ENCODE data around the gene TUBA1B. TPM values are rescaled to one million over a fixed set of nuclear protein-coding genes. Genes with fewer than 3 reads are reported as not detected.
"Not testable (repeated sequence)": the region's sequence is repeated elsewhere in the genome, so short reads cannot be mapped to it uniquely, and the experiment has no call there.

The TUBA1B gene
- total and polyA plus RNA-seq, 2 of the 13 experiments (the other 11 are each of a cell fraction or from before 2014, with no cell fraction given): 1,275 to 1,353 TPM

DNA sequence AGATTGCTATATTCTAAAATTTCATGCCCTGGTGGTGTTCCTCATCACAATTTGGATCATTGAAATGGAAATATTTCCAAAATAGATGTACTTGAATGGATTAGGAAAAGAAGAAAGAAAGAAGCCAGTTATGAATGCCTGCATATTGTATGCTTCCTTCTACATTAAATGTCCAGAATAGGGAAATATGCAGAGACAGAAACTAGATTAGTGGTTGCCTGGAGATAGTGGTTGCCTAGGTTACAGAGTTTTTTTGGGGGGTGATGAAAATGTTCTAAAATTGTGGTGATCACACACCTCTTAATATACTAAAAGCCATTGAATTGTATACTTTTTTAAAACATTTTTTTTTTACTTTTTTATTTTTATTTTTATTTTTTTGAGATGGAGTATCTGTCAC lies 39.7 kb upstream of the TUBA1B start (continued):
- no peak for TF ChIP-seq ZNF672 (CRISPR knock-in tag; IDR thresholded peaks at IDR 0.05)
- no peak for TF ChIP-seq HES4 (CRISPR knock-in tag; IDR thresholded peaks at IDR 0.05; ENCODE audit: borderline replicate concordance)
- TF ChIP-seq CHCHD3 (CRISPR knock-in tag; IDR thresholded peaks at IDR 0.05): no peak
- no peak for TF ChIP-seq ZNF263 (CRISPR knock-in tag; IDR thresholded peaks at IDR 0.05)
- no peak for TF ChIP-seq BCL6 (CRISPR knock-in tag; IDR thresholded peaks at IDR 0.05)
- no peak for TF ChIP-seq ZNF343 (CRISPR knock-in tag; IDR thresholded peaks at IDR 0.05)
- no peak for TF ChIP-seq CBX5 (CRISPR knock-in tag; IDR thresholded peaks at IDR 0.05; ENCODE audit: borderline replicate concordance)
- TF ChIP-seq RFXAP (CRISPR knock-in tag; IDR thresholded peaks at IDR 0.05; ENCODE audit: borderline replicate concordance): no peak

DNA sequence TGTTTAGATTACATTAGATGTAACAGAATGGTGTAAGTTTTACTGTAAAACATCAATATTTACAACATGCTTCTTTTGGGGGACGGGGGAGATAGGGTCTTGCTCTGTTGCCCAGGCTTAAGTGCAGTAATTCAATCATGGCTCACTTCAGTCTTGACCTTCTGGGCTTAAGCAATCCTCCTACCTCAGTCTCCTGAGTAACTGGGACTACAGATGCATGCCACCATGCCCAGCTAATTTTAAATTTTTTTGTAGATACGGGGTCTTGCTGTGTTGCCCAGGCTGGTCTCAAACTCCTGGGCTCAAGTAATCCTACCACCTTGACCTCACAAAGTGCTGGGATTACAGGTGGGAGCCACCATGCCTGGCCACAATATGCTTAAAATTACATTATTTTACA lies 33.9 kb upstream of the TUBA1B start:
- intact Hi-C loops (cut with micrococcal nuclease; ENCODE audit: unreplicated experiment): no loop called here
- peaks cover 0 to 5% of the 10 kb centered on the region in 2 experiments; a peak in 3 of 5 replicates for H3K27me3 ChIP-seq (ENCODE audit: control insufficient read depth in 1 of 2, insufficient read depth in 2 of 2, low read length in 2 of 2)
- CTCF ChIA-PET (ENCODE audit: low intra/inter-chr PET ratio, low total read pairs): no interaction called here
- FAIRE-seq (no peak), ATAC-seq (no peak), DNase-seq (ENCODE audit: low spot score) (no peak)
- H3K4me1 ChIP-seq (ENCODE audit: insufficient read depth, low read length): no peaks in the 10 kb centered on the region
- H2AFZ ChIP-seq (ENCODE audit: low read length): no peak overlapping the region
- no peak overlapping the region for H3K9ac ChIP-seq (ENCODE audit: insufficient read depth, low read depth, low read length)
- in situ Hi-C loops (cut with HindIII; ENCODE audit: extremely low pct_ligation_motif_present, low pct_unique_long_range_greater_than_20kb): no loop called here
- H4K20me1 ChIP-seq (ENCODE audit: insufficient read depth, low read length): no peaks in the 10 kb centered on the region
- no peaks in the 10 kb centered on the region for H3K79me2 ChIP-seq (ENCODE audit: insufficient read depth, low read length)
- no peak overlapping the region for H3K4me3 ChIP-seq (replicated peaks in 1 of 3; ENCODE audit: insufficient read depth in 1 of 3, low read depth in 2 of 3, low read length in 3 of 3)
- WGBS (ENCODE audit: low lambda C conversion rate): 67% methylated on average over 2 of the region's 2 CpGs
- H3K4me2 ChIP-seq (ENCODE audit: low read depth, low read length): no peak overlapping the region
- H3K9me3 ChIP-seq (ENCODE audit: low read length): no peaks in the 10 kb centered on the region
- POLR2A ChIA-PET: no interaction called here
- BruUV-seq (replicated peaks): no TSS peak
- H3K36me3 ChIP-seq (replicated peaks in 1 of 2; ENCODE audit: control insufficient read depth in 1 of 2, insufficient read depth in 2 of 2, low read length in 2 of 2): no peaks in the 10 kb centered on the region
- no peak overlapping the region for H3K27ac ChIP-seq (ENCODE audit: extremely low read length, insufficient read depth, low read length)
- TF ChIP-seq PCBP1 (IDR thresholded peaks at IDR 0.05; ENCODE audit: borderline replicate concordance, low read depth, low read length) (no peak), ZNF121 (CRISPR knock-in tag; IDR thresholded peaks at IDR 0.05) (0 out of 2 replicates have a peak, but pooled peaks have one; percentile 12)

DNA sequence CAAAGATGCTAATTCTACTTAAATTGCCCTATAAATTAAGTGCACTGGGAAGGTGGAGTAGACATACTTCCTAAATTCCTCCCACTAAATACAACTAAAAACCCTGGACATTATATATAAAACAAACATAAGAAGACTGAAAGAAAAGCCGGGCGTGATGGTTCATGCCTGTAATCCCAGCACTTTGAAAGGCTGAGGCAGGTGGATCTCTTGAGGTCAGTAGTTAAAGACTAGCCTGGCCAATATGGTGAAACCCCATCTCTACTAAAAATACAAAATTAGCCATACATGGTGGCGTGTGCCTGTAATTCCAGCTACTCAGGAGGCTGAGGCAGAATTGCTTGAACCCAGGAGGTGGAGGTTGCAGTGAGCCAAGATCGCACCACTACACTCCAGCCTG lies 30.7 kb upstream of the TUBA1B start:
- H3K27ac ChIP-seq (ENCODE audit: extremely low read length, insufficient read depth, low read length); ATAC-seq; H2AFZ ChIP-seq (ENCODE audit: low read length); CTCF ChIA-PET (ENCODE audit: low intra/inter-chr PET ratio, low total read pairs); FAIRE-seq; BruUV-seq (replicated peaks); H3K4me2 ChIP-seq (ENCODE audit: low read depth, low read length); H3K9me3 ChIP-seq (ENCODE audit: low read length); intact Hi-C loops (cut with micrococcal nuclease; ENCODE audit: unreplicated experiment); in situ Hi-C loops (cut with HindIII; ENCODE audit: extremely low pct_ligation_motif_present, low pct_unique_long_range_greater_than_20kb); POLR2A ChIA-PET; H3K4me1 ChIP-seq (ENCODE audit: insufficient read depth, low read length); H3K9ac ChIP-seq (ENCODE audit: insufficient read depth, low read depth, low read length); H3K4me3 ChIP-seq (replicated peaks in 1 of 3; ENCODE audit: insufficient read depth in 1 of 3, low read depth in 2 of 3, low read length in 3 of 3); H3K36me3 ChIP-seq (replicated peaks in 1 of 2; ENCODE audit: control insufficient read depth in 1 of 2, insufficient read depth in 2 of 2, low read length in 2 of 2); H3K27me3 ChIP-seq (ENCODE audit: control insufficient read depth in 1 of 2, insufficient read depth in 2 of 2, low read length in 2 of 2); H4K20me1 ChIP-seq (ENCODE audit: insufficient read depth, low read length); H3K79me2 ChIP-seq (ENCODE audit: insufficient read depth, low read length); DNase-seq (ENCODE audit: low spot score): not testable (repeated sequence)
- 19% methylated on average over 4 of the region's 4 CpGs for WGBS (ENCODE audit: low lambda C conversion rate)
